SIG-M5 treated with dmso at 0.1 percent for 504 hours (cell line): Measurements from ENCODE around the gene GRAMD1A.
"Not testable (repeated sequence)": the region's sequence is repeated elsewhere in the genome, so short reads cannot be mapped to it uniquely, and the experiment has no call there.

Source experiments
- DNase-seq: peaks from one replicate; lab custom pipeline; 2025; ENCODE audit not compliant: unreplicated experiment; lab: John Stamatoyannopoulos, UW

The GRAMD1A gene

DNA sequence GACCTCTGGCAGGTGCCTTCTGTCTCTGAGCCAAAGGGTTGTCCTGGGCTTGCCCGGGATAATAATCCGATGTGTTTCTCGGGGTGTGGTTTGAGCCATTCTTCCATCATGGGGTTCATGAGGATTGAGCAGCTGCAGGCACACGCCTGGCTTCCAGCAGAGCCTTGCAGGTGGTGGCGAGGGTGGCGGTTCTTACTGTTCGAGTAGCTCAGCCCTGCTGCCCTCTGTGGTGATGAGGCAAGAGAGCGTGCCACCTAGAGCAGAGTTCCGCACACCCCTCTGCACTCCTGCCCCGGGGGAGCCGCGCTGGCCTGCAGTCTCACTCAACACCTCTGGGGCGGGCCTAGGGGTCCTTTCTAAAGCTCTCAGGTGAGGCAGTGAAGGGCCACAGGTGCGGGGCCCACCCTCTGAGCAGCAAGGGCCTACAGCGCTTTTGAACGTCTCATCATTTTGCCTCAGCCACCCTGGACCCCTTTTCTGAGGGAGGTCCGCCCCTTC lies 33.9 kb downstream of the GRAMD1A start:
- no peak for DNase-seq

DNA sequence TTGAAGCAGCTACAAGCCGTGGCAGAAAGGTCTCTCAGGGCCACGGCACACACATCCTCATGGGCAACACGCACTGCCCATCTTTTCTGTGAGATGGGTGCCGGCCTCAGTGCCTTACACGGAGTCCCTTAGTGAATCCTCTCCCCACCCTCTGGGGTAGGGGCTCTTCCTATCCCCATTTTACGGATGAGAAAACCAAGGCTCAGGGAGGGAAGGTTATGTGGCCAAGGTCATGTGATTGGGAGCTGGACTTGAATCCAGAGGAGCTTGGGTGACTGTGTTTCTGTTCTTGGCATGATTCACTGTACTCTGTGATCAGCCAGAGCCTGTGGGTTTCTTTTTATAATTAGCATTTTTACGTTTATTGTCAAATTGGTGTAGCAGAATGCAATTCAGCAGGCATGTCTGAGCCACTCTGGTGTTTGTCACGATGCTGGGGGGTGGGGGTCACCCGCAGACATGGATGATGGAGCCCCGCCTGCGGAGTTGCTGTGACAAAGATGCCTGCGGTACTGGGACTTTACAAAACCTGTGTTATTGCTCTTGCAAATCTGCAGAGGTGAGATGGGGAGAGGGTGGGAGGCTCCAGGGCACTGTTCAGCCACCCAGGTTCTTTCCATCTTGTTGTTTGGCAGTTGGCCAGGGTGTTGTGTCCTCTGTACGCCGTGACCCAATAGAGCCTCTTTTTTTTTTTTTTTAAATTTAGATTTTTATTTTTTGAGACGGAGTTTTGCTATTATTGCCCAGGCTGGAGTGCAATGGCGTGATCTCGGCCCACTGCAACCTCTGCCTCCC lies 34.7 kb downstream of the GRAMD1A start:
- no peak for DNase-seq

DNA sequence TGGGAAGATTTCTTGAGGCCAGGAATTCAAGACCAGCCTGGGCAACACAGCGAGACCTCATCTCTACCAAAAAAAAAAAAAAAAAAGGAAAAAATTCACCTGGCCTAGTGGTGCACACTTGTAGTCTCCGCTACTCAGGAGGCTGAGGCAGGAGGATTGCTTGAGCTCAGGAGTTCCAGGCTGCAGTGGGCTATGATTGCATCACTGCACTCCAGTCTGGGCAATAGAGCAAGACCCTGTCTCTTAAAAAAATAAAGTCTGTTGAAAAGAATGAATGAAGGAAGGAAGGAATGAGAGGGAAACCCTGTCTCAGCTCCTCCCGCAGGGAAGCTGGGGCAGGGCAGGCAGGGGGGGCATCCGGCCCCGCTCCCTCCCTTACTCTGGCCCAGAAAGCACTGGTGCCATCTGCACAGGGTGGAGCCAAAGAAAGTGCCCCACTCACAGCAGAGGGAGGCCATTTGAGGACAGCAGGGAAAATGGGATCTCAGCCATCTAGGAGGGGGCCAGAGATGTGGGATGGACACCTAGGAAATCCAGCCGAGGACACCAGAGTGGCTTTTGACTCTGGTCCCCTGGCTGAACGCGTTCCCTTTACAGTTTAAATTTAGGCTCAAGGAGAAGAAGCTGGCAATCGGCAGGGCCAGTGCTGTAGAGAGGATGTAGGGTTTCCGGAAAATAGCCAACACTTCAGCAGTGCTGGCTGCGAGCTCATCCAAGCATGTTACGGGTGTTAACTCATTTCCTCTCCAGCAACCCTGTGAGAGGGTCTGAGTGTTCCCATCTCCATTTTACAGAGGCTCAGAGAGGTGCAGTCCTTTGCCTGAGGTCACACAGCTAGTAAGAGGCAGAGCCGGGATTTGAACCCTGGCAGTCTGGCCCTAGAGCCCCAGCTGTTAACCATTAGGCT lies 37.8 kb downstream of the GRAMD1A start:
- no peak for DNase-seq

DNA sequence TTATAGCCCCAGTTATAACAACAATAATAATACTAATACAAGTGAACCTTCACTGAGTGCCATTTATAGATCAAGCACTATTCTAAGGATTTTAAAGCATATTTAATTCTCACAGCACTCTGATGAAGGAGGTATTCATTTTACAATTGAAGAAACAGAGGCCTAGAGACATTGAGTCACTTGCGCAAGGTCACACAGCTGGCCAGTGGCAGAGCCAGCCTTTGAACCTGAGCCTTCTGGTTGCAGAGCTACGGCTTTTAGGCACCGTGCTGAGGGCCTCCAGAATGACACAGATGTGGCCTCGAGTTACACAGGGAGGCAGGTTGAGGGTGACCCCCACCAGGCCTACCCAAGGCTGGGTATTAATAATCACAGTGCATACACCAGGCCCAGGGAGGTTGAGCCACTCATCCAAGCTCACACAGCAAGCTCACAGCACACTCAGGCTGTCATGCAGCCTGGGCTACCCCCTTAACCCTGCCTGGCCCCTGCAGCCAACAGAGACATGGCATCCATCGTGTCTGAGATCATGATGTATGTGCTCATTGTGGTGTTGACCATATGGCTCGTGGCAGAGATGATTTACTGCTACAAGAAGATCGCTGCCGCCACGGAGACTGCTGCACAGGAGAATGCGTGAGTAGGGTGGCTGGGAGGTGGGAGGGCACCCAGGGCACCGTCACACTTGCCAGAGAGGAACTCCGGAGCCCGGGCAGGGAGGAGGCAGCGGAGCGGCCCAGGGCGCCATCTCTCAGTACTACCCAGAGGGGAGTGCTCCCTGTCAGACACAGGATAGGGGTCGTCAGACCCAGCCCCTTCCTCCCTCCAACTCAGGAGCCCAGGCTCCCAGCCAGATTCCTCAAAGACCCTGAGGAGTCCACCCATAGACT lies 38.7 kb downstream of the GRAMD1A start:
- DNase-seq = no peak

DNA sequence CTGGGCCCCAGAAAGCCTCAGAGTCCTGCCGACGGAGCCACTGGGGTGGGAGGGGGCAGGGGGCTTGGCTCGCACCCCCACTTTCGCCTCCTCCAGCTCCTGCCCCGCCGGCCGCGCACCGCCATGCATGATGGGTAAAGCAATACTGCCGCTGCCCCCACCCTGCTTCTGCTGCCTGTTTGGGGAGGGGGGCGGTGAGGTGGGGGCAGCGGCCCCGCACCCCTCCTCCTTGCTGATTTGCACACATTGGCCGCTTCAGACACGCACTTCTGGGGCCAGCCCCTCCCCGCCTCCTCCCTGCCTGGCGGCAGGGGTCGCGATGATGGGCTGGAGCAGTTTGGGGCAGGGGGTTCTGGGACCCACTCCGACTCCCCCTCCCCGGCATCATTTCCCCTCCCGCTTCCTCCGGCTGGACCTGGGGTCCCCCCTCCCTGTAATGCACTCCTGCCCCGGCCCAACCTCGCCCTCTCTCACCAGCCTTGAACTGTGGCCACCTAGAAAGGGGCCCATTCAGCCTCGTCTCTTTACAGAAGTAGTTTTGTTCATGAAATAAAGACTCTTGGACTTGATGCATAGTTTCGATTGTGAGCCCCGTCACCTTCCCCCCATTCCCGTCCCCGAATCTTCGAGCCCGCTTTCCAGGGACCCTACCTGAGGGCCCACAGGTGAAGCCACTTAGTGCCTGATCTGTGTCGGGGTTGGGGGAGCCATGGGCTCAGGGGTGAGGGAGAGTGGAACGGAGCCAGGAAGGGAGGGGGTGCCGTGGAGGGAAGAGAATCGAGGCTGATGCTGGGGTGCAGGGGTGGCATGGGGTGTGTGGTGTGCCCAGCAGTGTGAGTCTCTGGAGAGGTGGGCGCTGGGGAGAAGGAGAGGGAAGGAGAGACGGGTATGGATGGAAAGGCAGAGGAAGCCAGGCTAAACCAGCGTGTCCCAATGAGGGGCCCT lies 40.0 kb downstream of the GRAMD1A start:
- DNase-seq = no peak

DNA sequence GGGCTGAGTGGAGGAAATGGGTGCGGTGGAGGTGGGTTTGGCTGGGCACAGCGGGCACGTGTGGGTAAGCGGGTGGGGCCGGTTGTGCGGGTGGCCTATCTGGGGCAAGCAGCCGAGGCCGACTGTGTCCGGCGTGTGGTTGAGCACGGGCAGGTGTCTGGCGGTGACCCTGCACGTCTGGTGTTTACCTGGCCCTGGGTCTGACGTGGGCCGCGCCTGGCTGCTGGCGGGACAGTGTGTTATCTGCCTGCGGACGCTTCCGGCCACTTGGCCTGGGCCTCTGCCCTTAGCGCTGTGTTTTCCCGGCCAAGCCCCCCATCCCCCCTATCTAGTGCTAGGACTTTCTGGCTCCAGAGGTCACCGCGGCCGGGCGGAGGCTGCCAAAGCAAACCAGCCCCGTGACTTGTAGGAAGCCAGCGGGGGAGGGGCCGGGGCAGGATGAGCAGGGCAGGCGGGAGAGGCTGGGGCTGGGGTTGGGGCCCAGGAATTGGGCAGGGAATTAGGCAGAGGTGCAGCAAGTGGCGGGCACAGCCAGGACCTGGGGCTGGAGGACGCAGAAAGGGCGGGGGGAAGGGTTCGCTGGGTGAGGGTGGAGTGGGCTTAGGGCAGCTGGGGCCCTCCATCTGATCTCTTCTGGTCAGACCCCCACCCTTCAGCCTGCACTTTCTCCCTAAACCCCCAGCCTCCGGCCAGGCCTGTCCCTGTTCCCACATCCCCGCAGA lies 40.9 kb downstream of the GRAMD1A start:
- no peak for DNase-seq

DNA sequence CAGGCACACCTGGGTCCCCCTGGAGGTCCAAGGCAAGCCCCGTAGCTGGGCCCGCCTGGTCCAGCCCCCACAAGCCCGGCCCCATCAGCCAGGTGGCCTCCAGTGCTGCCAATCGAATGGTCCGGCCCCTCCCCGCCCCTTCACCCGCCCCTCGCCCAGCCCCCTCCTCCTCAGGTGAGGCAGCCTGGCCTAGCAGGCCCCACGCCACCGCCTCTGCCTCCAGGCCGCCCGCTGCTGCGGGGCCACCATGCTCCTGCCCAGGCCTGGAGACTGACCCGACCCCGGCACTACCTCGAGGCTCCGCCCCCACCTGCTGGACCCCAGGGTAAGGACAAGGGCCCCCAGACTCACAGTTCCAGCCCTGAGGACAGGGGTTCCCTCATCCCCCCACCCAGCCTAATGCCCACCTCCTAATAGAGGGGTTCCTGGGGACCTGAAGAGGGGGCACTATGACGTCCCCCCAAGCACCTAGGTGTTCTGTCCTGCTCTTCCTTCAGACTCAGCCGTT lies 41.5 kb downstream of the GRAMD1A start, which contains the start of gene HPN:
HPN (plus strand) TSS at position 174 of the 508 bp plus-strand sequence. CDS start 786 bp downstream, outside the sequence.
- no peak for DNase-seq

DNA sequence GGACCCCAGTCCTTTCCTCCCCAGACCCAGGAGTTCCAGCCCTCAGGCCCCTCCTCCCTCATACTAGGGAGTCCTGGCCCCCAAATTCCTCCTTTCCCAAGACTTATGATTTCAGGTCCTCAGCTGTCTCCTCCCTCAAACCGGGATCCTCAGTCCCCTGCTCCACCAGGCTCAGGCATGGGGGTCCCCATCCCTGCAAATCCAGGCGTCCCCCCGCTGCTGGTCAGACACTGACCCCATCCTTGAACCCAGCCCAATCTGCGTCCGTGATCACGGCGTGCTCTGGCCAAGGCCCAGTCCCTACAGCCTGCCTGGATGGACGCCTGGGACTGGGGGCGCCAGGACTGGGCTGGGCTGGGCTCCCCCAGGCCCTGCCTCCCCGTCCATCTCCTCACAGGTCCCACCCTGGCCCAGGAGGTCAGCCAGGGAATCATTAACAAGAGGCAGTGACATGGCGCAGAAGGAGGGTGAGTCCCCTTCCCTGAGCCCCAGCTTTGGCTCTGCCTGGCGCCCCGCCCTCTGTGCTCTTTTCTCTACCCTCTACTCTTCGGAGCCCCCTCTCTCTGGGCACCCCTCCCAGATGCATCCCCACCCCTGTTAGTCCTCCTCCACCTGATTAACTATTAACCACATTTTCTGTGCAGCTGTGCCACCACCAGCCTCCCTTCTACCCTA lies 42.1 kb downstream of the GRAMD1A start:
- DNase-seq = no peak

DNA sequence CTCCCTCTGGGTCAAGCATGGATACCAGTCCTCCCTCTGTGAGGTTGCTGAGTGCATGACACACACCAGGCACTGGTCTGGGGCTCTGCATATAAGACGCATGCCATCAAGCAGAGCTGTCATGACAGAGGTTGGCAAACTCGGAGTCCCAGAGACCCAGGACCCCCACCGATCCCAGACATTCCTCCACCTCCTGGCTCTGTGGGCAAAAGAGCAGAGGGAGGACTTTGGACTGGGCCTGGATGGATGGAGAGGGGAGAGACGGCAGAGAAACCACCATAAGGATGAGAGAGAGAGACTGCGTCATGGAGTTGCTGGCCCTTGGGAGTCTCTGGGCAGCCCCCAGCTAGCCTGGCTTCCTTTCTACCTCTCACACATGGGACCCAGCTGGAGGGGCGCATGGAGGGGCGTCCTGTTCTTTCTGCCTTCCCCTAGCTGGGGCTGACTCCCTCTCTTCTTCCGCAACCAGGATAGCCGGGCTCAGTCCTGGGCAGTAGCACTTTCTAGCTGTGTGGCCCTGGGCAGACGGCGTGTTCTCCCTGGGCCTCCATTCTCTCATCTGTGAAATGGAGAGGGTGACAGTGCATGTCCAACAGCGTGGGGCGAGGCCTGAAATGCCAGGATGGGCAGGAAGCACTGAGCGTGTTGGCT lies 43.0 kb downstream of the GRAMD1A start:
- DNase-seq = no peak

DNA sequence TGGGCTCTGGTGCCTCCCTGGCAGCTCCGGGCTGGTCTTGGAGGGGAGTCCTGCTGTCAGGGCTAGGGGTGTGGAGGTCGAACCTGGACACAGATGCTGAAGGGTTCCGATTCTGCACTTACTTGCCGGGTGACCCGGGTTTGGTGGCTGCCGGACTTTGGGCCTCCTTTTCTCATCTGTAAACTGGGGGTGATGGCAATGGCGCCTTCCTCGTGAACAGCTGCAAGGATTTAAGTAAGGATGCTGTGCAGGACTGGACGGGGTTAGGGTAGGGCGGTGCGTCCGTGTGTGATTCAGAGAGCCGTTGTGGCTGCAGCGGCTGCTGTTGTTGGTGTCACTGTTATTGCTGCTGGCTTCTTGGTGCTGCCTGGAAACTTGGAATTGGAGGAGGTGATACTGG lies 43.8 kb downstream of the GRAMD1A start:
- DNase-seq = no peak

DNA sequence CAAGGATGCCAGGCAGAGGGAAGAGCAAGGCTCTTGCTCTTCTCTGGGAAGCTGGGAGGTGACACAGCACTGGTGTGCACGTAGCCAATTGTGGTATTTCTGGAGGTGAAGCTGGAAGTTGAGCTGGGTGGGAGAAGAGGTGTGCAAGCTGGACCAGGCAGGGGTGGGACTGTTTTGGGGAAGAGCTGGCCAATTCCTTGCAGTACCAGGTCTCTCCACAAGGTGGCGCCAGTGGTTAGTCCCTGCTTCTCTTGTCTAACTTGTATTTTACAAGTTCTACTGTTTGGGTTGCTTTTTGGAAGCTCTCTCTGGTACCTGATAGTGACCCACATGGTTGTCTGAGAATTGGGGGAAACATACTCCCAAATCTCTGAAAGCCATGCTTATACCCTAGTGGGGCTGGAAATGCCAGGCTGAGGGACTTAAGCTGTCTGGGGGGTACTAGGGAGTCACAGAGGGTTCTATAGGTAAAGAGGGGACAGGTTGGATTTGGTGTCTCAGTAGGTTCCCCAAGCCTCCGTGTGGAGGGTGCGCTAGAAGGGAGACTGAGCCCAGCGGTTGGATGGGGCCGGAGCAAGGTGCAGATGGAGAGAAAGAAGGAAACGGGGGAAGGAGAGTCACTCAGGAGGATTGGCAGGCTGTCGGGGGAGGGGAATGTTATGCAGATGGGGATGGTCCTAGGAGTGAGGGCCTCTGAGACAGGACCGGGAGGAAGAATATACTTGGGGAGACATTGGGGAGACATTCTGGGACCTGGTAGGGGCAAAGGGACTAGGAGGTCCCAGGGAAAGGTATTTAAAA lies 44.4 kb downstream of the GRAMD1A start:
- no peak for DNase-seq

DNA sequence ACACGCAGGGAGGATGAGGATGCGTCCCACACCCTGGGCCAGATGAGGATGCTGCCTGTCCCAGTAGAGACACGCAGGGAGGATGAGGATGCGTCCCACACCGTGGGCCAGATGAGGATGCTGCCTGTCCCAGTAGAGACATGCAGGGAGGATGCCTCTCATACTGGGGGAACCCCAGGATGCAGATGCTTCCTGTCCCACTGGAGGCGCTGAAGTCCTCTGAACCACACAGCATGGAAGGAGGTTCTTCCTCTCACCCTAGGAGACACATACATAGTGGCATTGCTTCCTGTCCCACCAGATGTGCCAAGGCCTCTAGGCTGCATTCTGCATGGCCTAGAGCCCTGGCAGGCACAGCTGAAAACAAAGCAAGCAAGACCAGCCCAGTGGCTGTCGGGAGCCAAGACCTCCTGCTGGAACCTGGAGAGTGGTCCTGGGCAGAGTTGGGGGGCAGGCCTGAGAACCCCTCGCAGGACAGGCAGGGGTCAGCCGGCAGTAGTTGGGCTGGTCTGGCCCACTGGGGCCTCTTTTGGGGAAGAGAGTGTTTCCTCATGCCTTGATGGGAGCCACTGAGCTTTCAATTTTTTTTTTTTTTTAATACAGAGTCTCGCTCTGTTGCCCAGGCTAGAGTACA lies 45.7 kb downstream of the GRAMD1A start:
- DNase-seq = peak; percentile 71

DNA sequence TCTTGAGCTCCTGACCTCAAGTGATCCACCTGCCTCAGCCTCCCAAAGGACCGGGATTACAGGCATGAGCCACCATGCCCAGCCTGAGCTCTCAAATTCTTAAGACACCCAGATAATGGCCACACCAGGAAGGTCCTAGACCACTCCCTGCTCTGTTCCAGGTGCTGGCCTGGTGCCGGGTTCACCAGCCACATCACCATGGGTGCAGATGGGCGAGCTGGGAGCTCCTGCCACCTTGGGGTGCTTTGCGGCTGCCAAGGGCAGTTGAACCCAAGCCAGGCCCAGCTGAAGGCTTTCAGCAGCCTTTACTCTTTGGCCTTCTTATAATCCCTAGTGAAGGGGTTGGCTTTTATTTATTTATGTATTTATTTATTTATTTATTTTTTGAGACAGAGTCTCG lies 46.3 kb downstream of the GRAMD1A start:
- no peak for DNase-seq

DNA sequence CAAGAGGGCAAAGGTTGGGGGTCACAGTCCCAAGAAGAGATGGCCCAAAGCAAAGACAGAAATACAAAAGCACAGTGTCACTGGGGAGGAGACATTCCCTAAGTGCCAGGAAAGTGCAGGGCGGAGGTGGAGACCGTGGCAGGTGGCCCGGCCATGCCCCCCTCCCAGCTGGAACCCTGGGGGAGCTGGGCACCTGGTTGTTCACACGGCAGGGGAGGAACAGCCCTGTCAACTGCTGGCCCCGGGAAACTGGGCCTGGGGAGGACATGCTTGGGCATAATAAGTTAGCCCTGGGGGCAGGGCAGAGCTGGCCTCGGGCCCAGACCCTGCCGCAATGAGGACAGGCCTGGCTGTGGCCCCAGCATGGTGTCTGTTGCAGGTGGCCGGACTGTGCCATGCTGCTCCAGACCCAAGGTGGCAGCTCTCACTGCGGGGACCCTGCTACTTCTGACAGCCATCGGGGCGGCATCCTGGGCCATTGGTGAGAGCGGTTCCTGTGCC lies 48.8 kb downstream of the GRAMD1A start:
- DNase-seq = no peak

DNA sequence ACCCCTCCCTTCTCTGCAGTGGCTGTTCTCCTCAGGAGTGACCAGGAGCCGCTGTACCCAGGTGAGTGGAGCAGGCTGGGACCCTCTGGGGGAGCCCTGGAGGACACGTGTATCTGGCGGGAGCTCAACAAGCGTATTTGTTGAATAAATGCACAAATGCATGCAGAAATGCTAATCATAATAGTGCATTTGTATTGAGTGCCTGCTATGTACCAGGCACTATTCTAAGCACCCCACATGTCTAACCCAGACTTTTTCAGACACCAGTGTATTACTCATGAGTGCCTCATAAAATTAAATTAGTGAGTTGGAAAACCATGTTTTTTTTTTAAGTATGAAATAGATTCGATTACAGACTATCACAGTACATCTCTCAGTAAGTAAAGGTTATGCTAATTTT lies 49.3 kb downstream of the GRAMD1A start:
- no peak for DNase-seq

DNA sequence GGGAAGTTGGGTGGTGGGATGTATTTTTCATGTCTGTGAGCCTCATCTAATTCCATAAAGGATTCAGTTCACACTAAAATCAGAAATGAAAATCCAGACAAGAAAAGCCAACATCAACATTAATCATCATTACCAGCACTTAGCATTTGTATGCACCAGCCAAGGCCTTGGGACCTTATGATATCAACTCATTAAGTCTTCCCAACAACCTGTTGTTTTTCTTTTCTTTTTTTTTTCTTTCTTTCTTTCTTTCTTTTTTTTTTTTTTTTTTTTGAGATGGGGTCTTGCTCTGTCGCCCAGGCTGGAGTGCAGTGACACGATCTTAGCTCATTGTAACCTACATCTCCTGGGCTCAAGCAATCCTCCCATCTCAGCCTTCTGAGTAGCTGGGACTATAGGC lies 50.5 kb downstream of the GRAMD1A start:
- not testable (repeated sequence) for DNase-seq
